ENCODE results near the gene C4orf50.

DNA sequence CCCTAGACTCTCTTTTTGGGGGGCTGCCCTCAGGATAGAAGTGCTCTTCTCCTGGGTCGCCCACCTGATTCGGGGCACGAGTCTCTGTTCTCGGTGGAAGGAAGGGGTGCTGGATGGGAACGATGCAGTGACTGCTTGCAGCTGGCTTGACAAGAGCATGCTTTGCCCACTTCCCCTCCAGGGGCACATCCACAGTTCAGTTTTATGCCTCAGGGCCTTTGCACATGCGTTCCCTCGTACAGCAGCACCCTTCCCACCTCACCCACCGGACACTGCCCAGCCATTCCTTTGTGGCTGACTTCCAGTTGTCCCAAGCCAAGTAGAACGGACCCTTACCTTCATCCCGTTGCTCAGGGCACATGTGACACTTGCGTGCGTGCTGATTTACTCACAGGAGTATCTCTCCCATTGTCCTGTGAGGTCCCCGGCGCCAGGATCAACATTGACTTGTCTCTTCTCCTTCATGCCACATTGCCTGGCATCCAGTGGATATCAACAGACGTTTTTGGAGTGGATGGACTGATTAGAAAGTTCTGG, 60.0 kb downstream of the C4orf50 start:
- TF ChIP-seq EZH2 (IDR thresholded peaks at IDR 0.05; ENCODE audit: insufficient read depth, poor library complexity, severe bottlenecking) (no peak), EZH2phosphoT487 (IDR thresholded peaks at IDR 0.05; ENCODE audit: insufficient read depth, low read depth) (no peak)

All from GM23248 (cell line).